ENCODE measurements around the gene EPHB2. TPM values are rescaled to one million over a fixed set of nuclear protein-coding genes. Genes with fewer than 3 reads are reported as not detected.

Gene EPHB2
- total and polyA plus RNA-seq, 2 donors (not counting 1 experiment from before 2014, with no cell fraction given), result 0.07 to 0.39 TPM

DNA sequence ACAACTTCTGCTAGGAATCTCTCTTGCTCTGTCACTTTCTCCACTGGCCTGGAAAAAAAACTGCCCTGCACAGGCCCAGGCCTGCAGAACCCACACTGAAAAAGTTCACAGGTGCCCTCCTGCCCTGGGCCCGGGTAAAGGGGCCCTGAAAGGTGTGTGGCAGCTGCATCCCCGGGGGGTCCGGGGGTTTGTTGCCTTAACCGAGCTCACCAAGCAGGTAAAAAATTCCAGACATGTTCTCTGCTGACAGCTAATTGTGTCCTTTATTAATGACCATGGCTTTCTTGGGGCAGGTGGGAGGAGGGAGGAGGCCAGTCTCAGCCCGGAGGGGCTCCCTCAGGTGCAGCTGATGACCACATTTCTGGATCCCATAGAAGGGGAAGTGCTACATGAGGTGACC lies 139.1 kb downstream of the EPHB2 start:
- intact Hi-C loops (cut with micrococcal nuclease), result no loop called here
- CTCF ChIA-PET, result no interaction called here
- TF ChIP-seq CTCF (IDR thresholded peaks at IDR 0.05) (no peak), EZH2 (IDR thresholded peaks at IDR 0.05; ENCODE audit: borderline replicate concordance, insufficient read depth, low read depth, low read length, poor library complexity, severe bottlenecking) (no peak)
- DNase-seq (no peak), ATAC-seq (ENCODE audit: low read depth) (no peak)
- Histone ChIP-seq H2AFZ (ENCODE audit: insufficient read depth, low read depth, low read length, poor library complexity, severe bottlenecking) (no peak overlapping the region), H3K4me3 (ENCODE audit: control extremely low read depth in 1 of 5, extremely low read depth in 1 of 5, insufficient read depth in 1 of 5, low read depth in 2 of 5, low read length in 4 of 5) (no peak overlapping the region), H3K9ac (ENCODE audit: low read length) (no peak overlapping the region), H4K20me1 (ENCODE audit: control insufficient read depth, insufficient read depth, low read length, poor library complexity, severe bottlenecking) (no peaks in the 10 kb centered on the region), H3K4me1 (ENCODE audit: control insufficient read depth in 2 of 2, insufficient read depth in 2 of 2, low read length in 2 of 2) (peaks cover 7 to 14% of the 10 kb centered on the region in 2 donors), H3K79me2 (ENCODE audit: control insufficient read depth, insufficient read depth, low read length) (no peaks in the 10 kb centered on the region), H3K4me2 (replicated peaks; ENCODE audit: low read depth, low read length, poor library complexity, severe bottlenecking) (no peak overlapping the region), H3K9me3 (ENCODE audit: control extremely low read depth in 1 of 3, control insufficient read depth in 2 of 3, insufficient read depth in 1 of 3, low read length in 2 of 3) (no peaks in the 10 kb centered on the region), H3K36me3 (replicated peaks in 1 of 2; ENCODE audit: control extremely low read depth in 1 of 2, control insufficient read depth in 1 of 2, extremely low read depth in 1 of 2, insufficient read depth in 2 of 2, low read length in 1 of 2) (no peaks in the 10 kb centered on the region), H3K27me3 (replicated peaks in 1 of 4; ENCODE audit: control extremely low read depth in 1 of 4, control insufficient read depth in 3 of 4, insufficient read depth in 4 of 4, low read length in 3 of 4) (peaks cover 0 to 13% (median 2%) of the 10 kb centered on the region in 4 experiments), H3K27ac (ENCODE audit: low read length in 2 of 2) (no peak overlapping the region)
- Mint-ChIP-seq H3K4me1 (peaks cover 22% of the 10 kb centered on the region), H3K4me3 (no peak overlapping the region), H3K27ac (no peak overlapping the region), H3K9me3 (ENCODE audit: insufficient read depth) (no peaks in the 10 kb centered on the region), H3K27me3 (peaks cover 38% of the 10 kb centered on the region)
- POLR2A ChIA-PET, result no interaction called here
- 76% methylated on average over 5 of the region's 5 CpGs for WGBS (ENCODE audit: insufficient coverage)

DNA sequence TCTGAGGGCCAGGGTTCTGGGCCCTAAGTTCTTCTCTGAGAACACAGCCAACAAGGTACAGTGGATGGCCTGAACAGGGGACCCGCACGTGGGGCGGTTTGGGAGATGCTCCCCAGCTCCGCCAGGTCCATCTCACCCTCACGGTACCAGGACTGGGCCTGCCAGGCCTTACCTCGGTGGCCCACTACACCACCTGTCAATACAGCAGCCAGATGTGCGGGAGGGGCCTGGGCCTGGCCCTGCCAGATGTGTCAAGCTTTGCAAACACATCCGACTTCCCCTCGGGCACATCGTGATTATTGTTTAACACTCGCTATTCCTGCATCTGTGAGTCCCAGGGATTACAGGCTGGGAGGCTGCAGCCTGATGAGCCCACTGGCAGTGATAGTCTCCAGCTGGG lies 139.6 kb downstream of the EPHB2 start:
- Mint-ChIP-seq H3K27ac (no peak overlapping the region), H3K4me1 (peaks cover 27% of the 10 kb centered on the region), H3K27me3 (peaks cover 35% of the 10 kb centered on the region), H3K9me3 (ENCODE audit: insufficient read depth) (no peaks in the 10 kb centered on the region), H3K4me3 (no peak overlapping the region)
- POLR2A ChIA-PET, result no interaction called here
- Histone ChIP-seq H3K4me2 (replicated peaks; ENCODE audit: low read depth, low read length, poor library complexity, severe bottlenecking) (no peak overlapping the region), H3K9ac (ENCODE audit: low read length) (no peak overlapping the region), H3K27ac (ENCODE audit: low read length in 2 of 2) (no peak overlapping the region), H3K4me3 (ENCODE audit: control extremely low read depth in 1 of 5, extremely low read depth in 1 of 5, insufficient read depth in 1 of 5, low read depth in 2 of 5, low read length in 4 of 5) (no peak overlapping the region), H3K36me3 (replicated peaks in 1 of 2; ENCODE audit: control extremely low read depth in 1 of 2, control insufficient read depth in 1 of 2, extremely low read depth in 1 of 2, insufficient read depth in 2 of 2, low read length in 1 of 2) (no peaks in the 10 kb centered on the region), H2AFZ (ENCODE audit: insufficient read depth, low read depth, low read length, poor library complexity, severe bottlenecking) (no peak overlapping the region), H4K20me1 (ENCODE audit: control insufficient read depth, insufficient read depth, low read length, poor library complexity, severe bottlenecking) (no peaks in the 10 kb centered on the region), H3K9me3 (ENCODE audit: control extremely low read depth in 1 of 3, control insufficient read depth in 2 of 3, insufficient read depth in 1 of 3, low read length in 2 of 3) (no peaks in the 10 kb centered on the region), H3K4me1 (ENCODE audit: control insufficient read depth in 2 of 2, insufficient read depth in 2 of 2, low read length in 2 of 2) (peaks cover 10 to 19% of the 10 kb centered on the region in 2 donors), H3K79me2 (ENCODE audit: control insufficient read depth, insufficient read depth, low read length) (no peaks in the 10 kb centered on the region), H3K27me3 (replicated peaks in 1 of 4; ENCODE audit: control extremely low read depth in 1 of 4, control insufficient read depth in 3 of 4, insufficient read depth in 4 of 4, low read length in 3 of 4) (peaks cover 0 to 13% (median 2%) of the 10 kb centered on the region in 4 experiments)
- WGBS (ENCODE audit: insufficient coverage), result 78% methylated on average over 11 of the region's 11 CpGs
- TF ChIP-seq EZH2 (IDR thresholded peaks at IDR 0.05; ENCODE audit: borderline replicate concordance, insufficient read depth, low read depth, low read length, poor library complexity, severe bottlenecking) (no peak), CTCF (IDR thresholded peaks at IDR 0.05) (no peak)
- DNase-seq, result no peak
- CTCF ChIA-PET, result no interaction called here
- intact Hi-C loops (cut with micrococcal nuclease), result no loop called here
- ATAC-seq (ENCODE audit: low read depth), result no peak

Data from B cell (primary cell).